Lung (tissue), 12 donors: ENCODE data around the gene CSMD2. TPM values are rescaled to one million over a fixed set of nuclear protein-coding genes. Genes with fewer than 3 reads are reported as not detected.

Experiments used
- ATAC-seq: fragments of 200-7000 bp; cut with Tn5 transposase; one replicate; pipeline ENCODE4 v1.9.1; 2020; ENCODE audit warnings: moderate number of reproducible peaks; ENCODE audit not compliant: insufficient read depth, low FRiP score
- DNase-seq, 3 donors: peaks; one replicate each; pipeline ENCODE4 v3.0.0-alpha.2; 2013 to 2017
- H3K27ac ChIP-seq, 2 donors: one replicate each; pipeline ENCODE4 v1.5.1; 2013; ENCODE audit warnings: mild to moderate bottlenecking in 2 of 2, moderate library complexity in 2 of 2, control low read depth in 1 of 2, inconsistent platforms in 1 of 2, low read depth in 1 of 2, low read length in 1 of 2
- H3K27me3 ChIP-seq, 3 donors: one replicate each; pipeline ENCODE4 v1.5.1; 2013; ENCODE audit warnings: low read length in 2 of 3; ENCODE audit not compliant: control insufficient read depth in 3 of 3, insufficient read depth in 3 of 3
- H3K36me3 ChIP-seq, 4 donors: one replicate each; pipeline ENCODE4 v1.5.1; 2013; ENCODE audit warnings: low read length in 4 of 4, mild to moderate bottlenecking in 1 of 4, moderate library complexity in 1 of 4; ENCODE audit not compliant: control insufficient read depth in 4 of 4, insufficient read depth in 4 of 4
- H3K4me1 ChIP-seq, 5 donors: one replicate each; pipeline ENCODE4 v1.5.1; 2013; ENCODE audit warnings: low read length in 5 of 5, mild to moderate bottlenecking in 2 of 5, moderate library complexity in 1 of 5; ENCODE audit not compliant: control insufficient read depth in 5 of 5, insufficient read depth in 5 of 5
- H3K4me3 ChIP-seq: one replicate; pipeline ENCODE4 v1.5.1; 2013; ENCODE audit warnings: mild to moderate bottlenecking, control low read depth, moderate library complexity
- H3K9ac ChIP-seq, 2 donors: one replicate each; pipeline ENCODE4 v1.5.1; 2013; ENCODE audit warnings: low read length in 2 of 2, control low read depth in 1 of 2; ENCODE audit not compliant: insufficient read depth in 1 of 2
- H3K9me3 ChIP-seq, 4 donors: one replicate each; pipeline ENCODE4 v1.5.1; 2013; ENCODE audit warnings: low read length in 3 of 4, mild to moderate bottlenecking in 1 of 4, moderate library complexity in 1 of 4; ENCODE audit not compliant: control insufficient read depth in 4 of 4, insufficient read depth in 3 of 4
- CTCF ChIP-seq: IDR thresholded peaks from 2 replicates; pipeline ENCODE4 v1.5.1; 2012; ENCODE audit warnings: mild to moderate bottlenecking; ENCODE audit errors: control extremely low read depth, extremely low read depth
- whole genome bisulfite sequencing, 2 donors: extraction: QIAGEN DNeasy Blood & Tissue Kit; methylation state at CpG; one replicate each; pipeline ENCODE4 v1.1.7; 2013; 5-methylcytosine and 5-hydroxymethylcytosine counted together
- polyA plus RNA-seq, 2 donors: library from polyadenylated mRNA; stranded (reverse); fragments of 200-250 nt; gene quantifications; one replicate each; pipeline ENCODE4 v1.2.1, GENCODE V29; 2013
- total RNA-seq, 2 donors: library from RNA; depleted of rRNA in 1 of 2; stranded (reverse); fragments of >200 nt in 1 of 2; gene quantifications; one replicate each; pipeline ENCODE4 v1.2.1, GENCODE V29; 2014 to 2021
- donor health status: control.
- donor health status: control.
- donor health status: Bipolar disorder and iron deficiency.
- donor health status: healthy.
- donor health status: DM: yes; HTN: yes; CAD: no.

Gene CSMD2
- total and polyA plus RNA-seq, 4 donors = 0.11 to 1.2 (median 0.39) TPM

- DNase-seq (no peak), ATAC-seq (no peak)
- Histone ChIP-seq H3K9ac (no peak overlapping the region), H3K4me3 (no peak overlapping the region), H3K27me3 (peaks cover 0 to 5% (median 0%) of the 10 kb centered on the region in 3 donors), H3K27ac (no peak overlapping the region), H3K9me3 (peaks cover 0 to under 1% (median 0%) of the 10 kb centered on the region in 4 donors), H3K4me1 (no peaks in the 10 kb centered on the region), H3K36me3 (no peaks in the 10 kb centered on the region)
- TF ChIP-seq CTCF = no peak
- 91 to 93% methylated on average over 13 of the region's 13 CpGs for WGBS, 2 donors
Observed at GRCh38 chr1:33532936-33533335, 632.1 kb downstream of the CSMD2 start.

GRCh38 chr1:33532250-33532649 lies 632.8 kb downstream of the CSMD2 start:
- ATAC-seq = no peak
- no peak for TF ChIP-seq CTCF
- WGBS, 2 donors = 74 to 81% methylated on average over 3 of the region's 3 CpGs
- no peaks in the 10 kb centered on the region for H3K36me3 ChIP-seq
- no peak for DNase-seq
- no peak overlapping the region for H3K4me3 ChIP-seq
- H3K27ac ChIP-seq = no peak overlapping the region
- no peak overlapping the region for H3K9ac ChIP-seq
- peaks cover 0 to 5% (median 0%) of the 10 kb centered on the region in 3 donors for H3K27me3 ChIP-seq
- peaks cover 0 to 2% (median 0%) of the 10 kb centered on the region in 4 donors for H3K9me3 ChIP-seq
- no peaks in the 10 kb centered on the region for H3K4me1 ChIP-seq

- H3K27ac ChIP-seq = no peak overlapping the region
- peaks cover 0 to 5% (median 0%) of the 10 kb centered on the region in 3 donors for H3K27me3 ChIP-seq
- ATAC-seq (no peak), DNase-seq (no peak)
- H3K36me3 ChIP-seq = no peaks in the 10 kb centered on the region
- WGBS, 2 donors = 35% methylated on average over 1 of the region's 1 CpG
- H3K4me1 ChIP-seq = no peaks in the 10 kb centered on the region
- H3K9ac ChIP-seq = no peak overlapping the region
- H3K4me3 ChIP-seq = no peak overlapping the region
- no peak for TF ChIP-seq CTCF
- H3K9me3 ChIP-seq = peaks cover 0 to 2% (median 0%) of the 10 kb centered on the region in 4 donors
Observed at GRCh38 chr1:33529957-33530356, 635.1 kb downstream of the CSMD2 start.

GRCh38 chr1:33527934-33528333 lies 637.1 kb downstream of the CSMD2 start:
- DNase-seq = no peak
- no peak for TF ChIP-seq CTCF
- H3K4me1 ChIP-seq = no peaks in the 10 kb centered on the region
- no peak for ATAC-seq
- WGBS, 2 donors = 89 to 93% methylated on average over 4 of the region's 4 CpGs
- H3K27me3 ChIP-seq = peaks cover 0 to 5% (median 0%) of the 10 kb centered on the region in 3 donors
- no peak overlapping the region for H3K4me3 ChIP-seq
- H3K27ac ChIP-seq = no peak overlapping the region
- peaks cover 0 to 2% (median 0%) of the 10 kb centered on the region in 4 donors for H3K9me3 ChIP-seq
- H3K9ac ChIP-seq = no peak overlapping the region
- no peaks in the 10 kb centered on the region for H3K36me3 ChIP-seq
